CD4-positive, alpha-beta T cell treated with Interleukin-2 at 100 ng/mL for 4 hours (primary cell): ENCODE measurements around the gene INO80.

Source experiments
- DNase-seq: peaks from one replicate; pipeline ENCODE4 v3.0.0-alpha.2; 2020; ENCODE audit warnings: low spot score

The INO80 gene

DNA sequence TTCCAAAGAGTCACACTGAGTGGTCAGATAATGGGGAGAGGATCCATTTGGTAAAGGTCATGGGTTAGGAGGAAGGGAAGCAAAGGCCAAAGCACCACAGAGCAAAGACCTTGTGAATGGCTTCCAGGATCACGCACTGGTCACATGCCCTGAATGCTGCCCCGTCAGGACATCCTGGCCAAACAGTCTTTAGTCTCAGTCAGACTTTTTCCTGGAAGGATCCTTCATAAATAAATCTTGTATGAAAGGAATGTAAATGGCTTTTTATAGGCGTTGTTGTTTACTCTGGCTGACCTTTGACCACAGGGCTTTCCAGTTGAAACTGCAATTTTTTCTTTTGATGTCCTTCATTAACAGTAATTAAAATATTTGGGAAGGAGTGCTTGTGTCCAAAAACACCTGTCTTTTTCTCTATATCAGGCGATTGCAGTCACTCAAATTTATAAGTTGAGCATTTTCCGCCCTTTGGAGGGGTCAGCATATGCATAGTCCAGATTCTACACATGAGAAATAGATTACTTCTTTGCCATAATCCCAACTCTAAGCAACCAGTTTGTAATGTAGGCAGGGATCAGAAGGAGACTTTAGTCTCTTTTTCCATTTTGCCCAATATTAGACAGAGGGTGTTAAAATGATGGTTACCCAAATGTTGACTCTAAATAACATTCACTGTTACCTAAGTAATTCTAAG is 114.4 kb downstream of the INO80 start:
- DNase-seq, result no peak

DNA sequence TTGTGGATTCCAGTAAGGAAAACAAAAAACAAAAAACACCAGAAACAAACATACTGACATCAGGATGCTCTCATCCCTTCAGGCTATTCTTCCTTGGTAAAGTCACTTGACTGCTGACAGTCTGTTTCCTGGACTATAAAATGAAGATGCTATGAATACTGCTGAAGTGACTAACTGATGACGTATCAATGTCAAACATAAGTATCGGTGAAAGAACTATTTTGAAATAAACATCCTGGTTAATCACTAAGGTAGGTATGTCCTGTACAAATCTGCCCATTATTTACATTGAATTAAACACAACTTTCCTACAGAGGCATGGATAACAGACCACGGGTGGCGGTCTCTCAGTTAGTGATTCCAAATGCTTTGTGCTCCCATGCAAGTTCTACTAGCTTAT is 116.9 kb downstream of the INO80 start:
- no peak for DNase-seq

DNA sequence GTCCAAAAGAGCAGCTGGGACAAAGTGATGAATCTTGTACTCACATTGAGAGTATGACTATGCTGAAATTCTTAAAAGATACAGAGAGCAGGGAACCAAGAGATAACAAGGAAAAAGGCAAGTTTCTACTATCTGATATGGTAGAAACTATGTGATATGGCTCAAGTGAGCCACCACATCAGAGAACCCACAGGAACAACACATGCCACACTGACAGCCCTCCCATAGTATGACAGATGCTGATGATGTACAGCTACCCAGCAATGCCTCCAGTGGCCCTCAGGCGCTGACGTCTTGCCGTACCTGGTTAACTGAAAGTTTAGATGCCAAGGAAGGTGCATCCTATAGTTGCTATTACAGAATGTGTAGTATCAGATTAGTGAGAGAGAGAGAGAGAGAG is 120.4 kb downstream of the INO80 start:
- no peak for DNase-seq

DNA sequence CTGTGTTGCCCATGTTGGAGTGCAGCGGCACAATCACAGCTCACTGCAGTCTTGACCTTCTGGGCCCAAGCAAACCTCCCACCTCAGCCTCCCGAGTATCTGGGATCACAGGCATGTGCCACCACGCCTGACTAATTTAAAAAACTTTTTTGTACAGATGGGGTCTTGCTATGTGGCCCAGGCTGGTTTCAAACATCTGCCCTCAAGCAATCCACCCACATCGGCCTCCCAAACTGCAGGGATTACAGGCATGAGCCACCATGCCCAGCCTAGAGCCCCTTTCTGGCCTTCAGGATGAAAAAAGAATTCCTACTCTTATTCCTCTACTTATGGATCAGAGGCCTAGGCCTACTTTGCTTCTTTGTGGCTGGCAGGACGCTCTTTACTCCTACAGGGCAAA is 123.3 kb downstream of the INO80 start:
- DNase-seq, result no peak

DNA sequence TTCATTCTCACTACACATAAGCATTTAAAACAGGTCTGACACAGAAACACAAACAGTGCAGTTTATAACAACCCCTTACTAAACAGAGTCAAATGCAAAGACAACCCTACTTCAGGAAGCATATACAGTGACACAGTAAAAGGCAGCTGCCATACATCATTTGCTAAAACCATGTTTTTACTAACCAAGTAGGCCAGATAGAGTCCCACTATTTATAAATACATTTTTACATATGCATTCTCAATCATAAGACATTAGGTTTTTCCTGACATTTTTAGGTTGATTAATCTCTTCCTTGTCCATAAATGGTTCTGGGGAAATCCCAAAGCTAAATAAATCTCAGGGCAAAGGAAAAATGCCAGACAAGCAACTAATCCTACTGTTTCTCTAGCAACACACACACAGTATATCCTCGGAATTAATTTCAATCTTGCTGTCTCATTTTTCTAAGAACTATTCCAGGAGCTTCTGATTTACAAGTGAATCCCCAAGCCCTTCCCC is 123.8 kb downstream of the INO80 start:
- DNase-seq, result no peak

DNA sequence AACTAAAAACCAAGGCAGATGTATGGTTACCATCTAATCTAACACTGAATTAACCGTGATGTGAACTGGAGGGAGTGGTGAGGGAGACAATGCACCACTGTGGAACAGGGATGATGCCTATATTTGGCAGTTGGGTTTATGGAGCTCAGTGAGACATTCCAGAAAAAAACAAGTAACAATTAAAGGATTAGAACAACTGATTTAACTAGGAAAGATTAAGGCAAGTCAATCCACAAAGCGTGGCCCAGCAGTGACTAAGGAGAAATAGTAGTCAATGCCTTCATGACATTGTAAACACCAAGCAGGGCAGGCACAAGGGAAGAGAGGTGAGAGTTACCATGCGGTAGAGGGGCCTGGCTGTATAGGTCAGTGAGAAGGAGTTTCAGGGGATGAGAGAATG is 124.7 kb downstream of the INO80 start:
- DNase-seq, result no peak

DNA sequence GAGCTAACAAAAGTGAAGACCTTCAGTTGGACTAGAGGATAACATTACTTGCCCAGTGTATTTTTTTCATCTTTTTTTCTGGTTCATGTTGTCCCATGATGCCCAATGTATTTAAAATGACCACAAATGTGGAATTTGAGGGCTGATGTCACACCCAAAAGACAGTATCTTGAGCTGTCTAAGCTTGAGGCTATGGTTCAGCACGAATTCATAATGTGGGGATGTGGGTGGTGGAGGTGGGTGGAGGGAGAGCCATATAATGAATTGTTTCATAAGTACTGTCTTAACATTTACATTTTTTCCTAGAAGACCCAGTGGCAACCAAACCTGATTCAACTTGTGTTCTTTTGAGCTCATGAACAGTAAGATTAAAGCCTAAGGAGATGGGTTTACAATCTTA is 125.3 kb downstream of the INO80 start:
- DNase-seq, result no peak

DNA sequence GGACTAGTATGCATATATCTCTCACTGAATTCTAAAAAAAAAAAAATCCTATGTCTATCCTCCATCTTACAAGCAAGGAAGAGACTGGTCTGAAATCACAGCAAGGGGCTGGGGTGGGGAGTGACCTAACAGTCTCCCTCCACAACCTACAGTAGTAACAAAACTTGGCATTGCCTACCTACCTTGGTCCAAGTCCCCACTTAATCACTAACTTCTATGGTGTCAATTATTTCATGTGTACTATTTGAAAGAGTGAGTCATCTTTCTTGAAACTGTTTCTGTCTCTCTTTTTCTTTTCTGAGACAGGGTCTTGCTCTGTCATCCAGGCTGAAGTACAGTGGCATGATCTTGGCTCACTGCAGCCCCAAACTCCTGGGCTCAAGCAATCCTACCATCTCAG is 126.0 kb downstream of the INO80 start:
- DNase-seq, result no peak

DNA sequence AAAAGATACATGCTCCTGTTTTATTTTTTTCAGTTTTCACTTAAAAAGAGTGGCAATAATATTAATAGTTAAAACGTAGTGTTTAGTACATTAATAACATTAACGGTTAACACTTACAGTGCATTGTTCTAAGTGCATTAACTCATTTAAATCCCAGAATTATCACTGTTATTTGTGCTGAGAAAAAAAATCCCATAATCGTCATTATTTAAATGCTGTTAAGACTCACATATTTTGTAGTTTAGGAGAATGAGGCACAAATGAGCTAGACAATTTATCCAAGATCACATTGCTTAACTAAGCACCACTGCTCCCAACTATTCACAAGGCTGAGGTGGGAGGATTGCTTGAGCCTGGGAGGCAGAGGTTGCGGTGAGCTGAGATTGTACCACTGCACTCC is 127.9 kb downstream of the INO80 start:
- DNase-seq, result no peak

DNA sequence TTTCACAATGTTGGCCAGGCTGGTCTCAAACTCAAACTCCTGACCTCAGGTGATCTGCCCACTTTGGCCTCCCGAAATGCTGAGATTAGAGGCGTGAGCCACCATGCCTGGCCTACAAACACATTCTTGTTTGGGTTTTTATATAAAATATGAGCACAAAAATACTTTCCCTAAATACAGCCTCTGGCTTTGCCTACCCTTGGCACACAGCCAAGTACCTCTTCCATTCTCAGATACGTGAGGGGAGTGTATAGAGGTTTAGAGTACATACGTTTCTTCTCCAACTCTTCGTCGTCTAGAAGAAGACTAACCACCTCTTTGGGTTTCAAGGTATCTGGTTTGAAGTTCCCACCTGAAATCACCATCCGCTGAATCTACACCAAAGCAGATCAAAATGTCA is 129.3 kb downstream of the INO80 start:
- no peak for DNase-seq

DNA sequence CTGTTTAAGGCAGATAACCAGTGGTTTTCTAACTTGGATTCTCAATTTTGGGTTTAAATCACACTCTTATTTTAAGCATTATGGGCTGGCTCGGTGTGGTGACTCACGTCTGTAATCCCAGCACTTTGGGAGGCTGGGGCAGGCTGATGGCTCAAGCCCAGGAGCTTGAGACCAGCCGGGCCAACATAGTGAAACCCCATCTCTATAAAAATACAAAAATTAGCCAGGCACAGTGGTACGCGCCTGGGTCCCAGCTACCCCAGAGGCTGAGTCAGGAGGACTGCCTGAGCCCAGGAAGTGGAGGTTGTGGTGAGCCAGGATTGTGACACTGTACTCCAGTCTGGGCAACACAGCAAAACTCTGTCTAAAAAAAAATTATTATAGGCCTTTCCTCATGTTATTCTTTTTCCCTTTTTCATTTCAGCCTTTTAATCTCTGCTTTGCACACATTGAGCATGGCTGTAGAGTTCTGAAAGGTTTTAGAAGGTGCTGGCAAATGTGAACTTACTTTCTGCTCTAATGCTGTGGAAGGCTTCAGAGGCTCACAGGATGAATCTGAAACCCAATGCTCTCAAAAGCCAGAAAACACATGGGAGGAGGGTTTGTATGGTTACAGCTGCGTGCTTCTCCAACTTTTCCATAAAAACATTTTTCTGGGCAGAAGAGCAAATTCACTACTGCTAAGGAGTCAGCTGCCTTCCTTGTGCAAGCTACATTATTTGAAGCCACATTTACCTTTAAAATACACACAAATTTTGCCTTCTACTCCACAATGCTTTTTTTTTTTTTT is 130.3 kb downstream of the INO80 start:
- no peak for DNase-seq

DNA sequence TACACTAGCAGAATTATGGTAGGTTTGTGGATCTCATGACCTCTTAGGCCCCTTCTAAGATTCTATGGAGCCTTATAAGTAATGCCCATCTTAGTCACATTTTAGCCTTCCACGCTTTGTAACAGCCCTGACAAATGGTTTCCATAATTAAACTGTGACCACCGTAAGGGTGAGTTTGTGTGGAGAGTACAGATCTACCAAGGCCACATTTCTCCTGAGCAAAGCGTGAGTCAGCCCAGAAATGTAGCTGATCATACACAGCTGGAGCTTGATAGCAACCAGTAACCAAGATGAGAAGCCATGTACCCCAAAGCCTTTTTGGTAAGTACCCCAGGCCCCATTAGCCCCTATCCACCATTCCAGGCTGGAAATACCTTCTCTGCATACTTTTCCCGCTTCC is 131.1 kb downstream of the INO80 start:
- no peak for DNase-seq

DNA sequence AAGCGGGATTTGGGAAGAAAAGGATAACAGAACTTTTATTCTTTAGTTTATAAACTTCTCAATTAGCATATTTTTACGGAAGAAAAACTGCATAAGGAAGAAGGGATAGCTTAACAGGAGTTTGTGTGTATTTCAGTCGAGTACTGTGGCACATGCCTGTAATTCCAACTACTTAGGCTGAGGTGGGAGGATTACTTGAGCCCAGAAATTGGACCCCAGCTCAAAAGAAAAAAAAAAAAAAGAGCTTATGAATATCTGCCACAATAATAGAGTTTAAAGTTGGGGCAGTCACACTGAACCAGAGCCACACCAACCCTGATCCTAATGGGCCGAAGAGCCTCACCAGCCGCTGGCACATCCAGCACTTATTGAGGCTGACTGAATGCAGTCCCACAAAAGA is 131.7 kb downstream of the INO80 start:
- DNase-seq, result no peak

DNA sequence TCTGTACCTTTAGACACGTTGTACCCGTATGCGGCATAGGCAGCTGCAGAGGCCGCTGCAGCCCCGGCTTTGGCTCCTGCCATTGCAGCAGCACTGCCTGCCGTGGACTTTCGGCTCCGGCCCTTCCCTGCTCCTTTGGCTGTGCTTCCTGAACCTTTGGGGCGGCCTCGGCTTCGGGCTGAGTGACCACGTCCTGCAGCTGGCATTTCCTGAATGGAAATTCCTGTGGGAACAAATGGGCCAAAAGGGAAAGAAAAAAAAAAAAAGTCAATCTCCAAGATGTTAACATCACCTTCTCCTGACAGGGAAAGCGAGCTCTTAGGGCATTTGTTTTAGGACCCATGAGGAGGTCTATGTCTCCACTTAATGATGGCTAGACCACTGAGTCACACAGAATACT is 133.2 kb downstream of the INO80 start:
- DNase-seq, result no peak

DNA sequence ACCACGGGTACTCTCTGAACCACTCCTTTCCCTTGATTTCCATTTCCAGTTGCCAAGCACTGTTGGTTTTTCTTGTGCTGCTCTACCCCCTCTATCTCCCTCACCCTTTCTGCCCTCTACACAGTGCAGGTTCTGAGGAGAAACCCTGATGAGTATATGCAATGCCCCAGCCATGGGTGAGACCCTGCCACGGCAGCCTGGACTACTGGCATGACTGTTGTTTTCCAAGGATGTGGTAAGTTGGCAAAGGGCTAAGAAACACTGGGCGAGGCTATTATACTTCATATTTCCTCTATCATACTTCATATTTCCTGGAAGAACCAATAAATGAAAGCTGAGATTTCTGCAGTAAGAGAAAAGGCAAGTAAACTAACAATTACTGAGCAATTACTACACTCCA is 134.9 kb downstream of the INO80 start:
- DNase-seq, result no peak

DNA sequence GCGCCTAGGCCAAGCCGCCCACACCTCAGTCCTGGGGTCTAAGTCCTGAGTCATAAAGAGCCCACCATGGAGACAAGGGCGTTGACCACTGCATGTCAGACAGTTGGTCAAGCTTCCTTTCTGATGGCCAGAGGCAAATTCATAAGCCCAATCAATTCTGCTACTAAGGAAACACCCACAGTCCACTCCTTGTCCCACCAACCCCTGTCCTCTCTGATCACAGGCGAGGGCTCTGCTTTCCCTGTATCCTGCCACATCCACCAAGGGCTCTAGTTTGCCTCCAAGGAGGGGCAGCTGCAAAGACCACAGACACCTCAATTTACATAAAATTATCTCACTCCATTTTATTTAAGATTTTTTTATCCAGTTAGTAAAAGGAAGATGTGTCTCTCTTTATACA is 137.5 kb downstream of the INO80 start:
- DNase-seq, result no peak

DNA sequence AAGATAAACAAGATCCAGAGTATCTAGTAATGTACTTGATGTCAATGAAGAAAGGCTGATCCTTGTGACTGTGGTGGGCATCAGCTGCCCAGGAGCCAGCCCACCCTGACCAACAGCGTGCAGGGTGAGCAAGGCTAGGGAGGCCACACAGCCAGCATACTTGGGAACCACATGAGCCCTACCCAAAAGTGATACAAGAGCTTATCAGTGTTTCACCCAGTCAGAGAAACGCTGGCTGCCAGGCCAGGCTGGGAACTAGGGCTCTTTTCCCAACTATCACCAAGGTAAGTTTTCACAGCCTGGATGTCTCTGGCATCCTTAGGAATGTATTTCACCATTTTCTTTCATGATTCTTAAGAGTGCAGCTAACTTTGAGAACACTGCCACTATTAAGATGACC is 137.9 kb downstream of the INO80 start:
- no peak for DNase-seq

DNA sequence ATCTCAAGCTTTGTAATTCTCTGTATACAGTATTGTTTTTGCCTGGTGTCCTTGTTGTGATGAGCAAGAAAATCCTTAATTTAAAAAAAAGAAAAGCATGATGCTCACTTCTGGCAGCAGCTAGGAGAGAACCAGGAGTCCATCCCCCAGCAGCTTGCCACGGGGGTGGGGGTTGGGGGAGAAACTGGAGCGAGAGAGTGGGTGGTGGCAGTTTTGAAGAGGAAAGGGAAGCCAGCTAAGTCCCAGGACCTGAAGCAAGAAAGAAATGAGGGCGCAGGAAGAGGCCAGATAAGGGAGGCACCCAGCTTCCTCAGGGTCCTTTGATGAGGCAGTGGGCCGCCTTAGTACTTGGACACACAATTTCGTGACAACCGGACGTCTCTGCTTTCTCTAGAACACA is 139.3 kb downstream of the INO80 start:
- DNase-seq, result no peak

DNA sequence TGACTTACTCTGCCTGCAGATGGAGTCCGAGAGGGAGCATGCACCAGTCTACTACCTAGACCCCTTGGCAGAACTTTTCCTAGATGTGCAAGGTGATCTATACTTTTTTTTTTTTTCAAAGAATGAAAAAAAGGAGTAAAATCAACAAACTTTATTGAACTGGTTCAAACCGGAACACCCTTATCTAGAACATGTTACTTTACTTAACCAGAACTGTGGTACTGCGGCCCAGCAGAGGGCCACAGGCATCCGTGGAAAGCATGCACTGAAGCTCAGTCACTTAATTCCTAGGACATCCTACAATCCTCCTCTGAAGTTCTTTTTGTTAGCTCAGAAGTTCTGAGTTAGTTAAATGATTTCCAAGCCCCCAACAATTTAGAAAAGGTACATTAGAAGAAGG is 141.2 kb downstream of the INO80 start:
- DNase-seq, result no peak

DNA sequence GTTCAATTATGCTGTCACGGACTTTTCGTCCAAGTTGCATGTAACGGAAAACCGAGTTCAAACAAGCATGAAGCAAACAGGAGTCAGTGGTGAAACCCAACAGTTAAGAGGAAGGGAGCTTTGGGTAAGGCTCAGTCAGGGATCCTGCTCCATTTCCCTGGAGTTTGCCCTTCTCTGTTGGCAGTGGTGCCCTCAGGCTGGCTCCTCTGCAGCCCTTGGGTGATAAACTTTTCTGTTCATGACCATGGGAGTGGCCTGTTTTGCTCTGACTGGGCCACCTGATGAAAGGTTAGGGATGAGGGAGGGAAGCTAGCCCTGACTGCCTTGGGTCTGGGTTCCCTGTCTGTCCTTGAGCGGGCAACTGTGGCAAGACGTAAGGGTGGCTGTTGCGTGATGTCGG is 146.7 kb downstream of the INO80 start:
- no peak for DNase-seq

DNA sequence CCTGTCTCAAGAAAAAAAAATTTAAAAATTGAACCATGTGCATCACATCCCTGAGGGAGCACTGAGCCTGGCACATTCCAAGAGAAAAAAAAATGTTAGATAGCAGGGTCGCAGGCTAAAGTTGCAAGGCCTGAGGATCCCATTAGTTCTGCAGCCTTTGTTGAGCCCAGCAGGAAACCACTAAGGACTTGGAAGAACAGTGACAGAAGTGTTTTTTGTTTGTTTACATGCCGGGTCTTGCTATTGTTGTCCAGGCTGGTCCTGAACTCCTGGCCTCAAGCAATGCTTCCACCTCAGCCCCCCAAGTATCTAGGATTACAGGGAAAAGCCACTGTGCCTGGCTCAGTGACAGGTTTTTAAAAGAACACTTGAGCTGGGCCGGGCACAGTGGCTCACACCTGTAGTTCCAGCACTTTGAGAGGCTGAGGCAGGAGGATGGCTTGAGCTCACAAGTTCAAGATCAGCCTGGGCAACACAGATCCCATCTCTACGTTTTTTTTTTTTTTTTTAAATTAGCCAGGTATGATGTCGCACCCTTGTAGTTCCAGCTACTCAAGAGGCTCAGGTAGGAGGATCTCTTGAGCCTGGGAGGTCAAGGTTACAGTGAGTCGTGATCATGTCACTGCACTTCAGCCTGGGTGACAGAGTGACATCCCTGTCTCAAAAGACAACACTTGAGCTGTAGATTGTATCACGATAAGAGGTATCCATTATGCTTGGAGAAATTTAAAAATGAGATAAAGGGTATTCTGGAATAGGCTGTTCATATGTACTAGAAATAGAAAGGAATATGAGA is 147.6 kb downstream of the INO80 start:
- DNase-seq, result no peak

DNA sequence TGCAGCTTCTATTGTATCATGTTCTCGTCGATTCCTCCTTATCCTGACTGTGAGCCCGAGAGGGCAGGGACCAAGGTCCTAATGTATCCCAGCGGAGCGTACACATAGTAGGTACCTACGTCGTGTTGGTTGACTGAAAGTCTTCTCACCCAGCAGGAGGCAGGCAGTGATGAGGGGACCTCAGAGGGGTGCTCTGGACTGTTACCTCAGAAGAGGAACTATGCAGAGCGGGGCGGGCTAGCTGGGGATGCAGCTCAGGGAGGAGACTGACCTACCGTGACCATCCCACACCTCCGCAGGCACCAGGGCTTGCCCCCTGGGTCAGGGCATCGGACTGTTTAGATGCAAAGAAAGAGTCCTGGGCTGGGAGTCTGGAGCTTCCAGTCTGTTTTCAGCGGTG is 151.4 kb downstream of the INO80 start:
- DNase-seq, result no peak

DNA sequence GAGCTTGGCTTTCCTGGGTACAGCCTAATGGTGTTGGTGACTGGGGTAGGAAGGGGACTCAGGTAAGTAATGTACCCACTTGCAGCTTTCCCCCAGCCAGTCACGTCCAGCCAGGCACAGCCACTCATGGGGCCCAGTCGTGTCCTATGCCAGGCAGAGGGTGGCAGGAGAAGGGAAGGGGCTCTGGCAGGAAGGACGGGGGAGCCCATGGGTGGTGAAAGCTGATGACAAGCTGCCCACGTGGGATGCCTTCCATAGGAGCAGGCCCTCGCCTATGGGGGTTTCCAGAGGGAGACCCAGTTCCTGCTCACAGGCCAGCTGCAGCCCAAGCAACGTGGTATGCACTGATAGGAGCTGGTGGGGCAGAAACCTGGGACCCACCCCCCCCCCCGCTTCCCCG is 152.1 kb downstream of the INO80 start:
- no peak for DNase-seq
